ENCODE results near the gene PRKN.

PRKN gene

GRCh38 chr6:162379757-162380409, 347.7 kb downstream of the PRKN start:
- DNase-seq (ENCODE audit: low spot score): no peak

DNA sequence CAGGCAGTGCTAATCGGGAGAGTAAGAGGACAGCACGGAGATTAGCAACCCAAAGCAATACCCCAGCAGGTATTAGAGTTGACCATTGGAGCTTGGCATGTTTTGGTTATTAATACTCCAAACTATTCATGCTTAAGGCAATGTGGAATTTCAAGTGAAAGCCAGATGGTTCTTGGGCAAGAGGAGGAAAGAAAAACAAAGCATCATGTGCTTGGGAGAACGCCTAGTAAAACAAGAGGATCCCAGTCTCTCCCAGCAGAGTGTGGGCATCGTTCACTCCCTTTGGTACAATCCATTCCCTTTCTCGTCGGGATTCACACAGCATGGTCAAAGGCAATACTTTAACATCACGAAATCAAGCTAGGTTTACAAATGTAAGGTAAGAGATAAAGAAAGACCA, 349.8 kb downstream of the PRKN start:
- no peak for DNase-seq (ENCODE audit: low spot score)

DNA sequence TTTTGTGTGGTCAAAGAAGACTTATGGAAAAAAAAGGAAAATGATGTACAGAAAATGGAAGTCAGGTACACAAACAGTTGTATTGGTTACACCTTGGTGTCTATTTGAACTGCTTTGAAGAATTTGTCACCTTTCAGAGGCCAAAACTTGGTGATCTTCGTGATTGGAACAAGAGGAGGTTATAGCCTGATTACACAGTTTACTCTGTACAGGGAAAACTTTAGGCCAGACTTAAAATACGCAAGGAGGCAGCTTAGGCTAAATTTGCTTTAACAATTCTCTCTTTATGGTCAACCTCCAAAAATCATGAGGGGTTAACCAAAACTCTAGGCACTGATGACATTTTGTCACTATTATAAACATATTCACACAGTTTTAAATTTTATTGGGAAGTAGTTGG, 353.7 kb downstream of the PRKN start:
- no peak for DNase-seq (ENCODE audit: low spot score)

DNA sequence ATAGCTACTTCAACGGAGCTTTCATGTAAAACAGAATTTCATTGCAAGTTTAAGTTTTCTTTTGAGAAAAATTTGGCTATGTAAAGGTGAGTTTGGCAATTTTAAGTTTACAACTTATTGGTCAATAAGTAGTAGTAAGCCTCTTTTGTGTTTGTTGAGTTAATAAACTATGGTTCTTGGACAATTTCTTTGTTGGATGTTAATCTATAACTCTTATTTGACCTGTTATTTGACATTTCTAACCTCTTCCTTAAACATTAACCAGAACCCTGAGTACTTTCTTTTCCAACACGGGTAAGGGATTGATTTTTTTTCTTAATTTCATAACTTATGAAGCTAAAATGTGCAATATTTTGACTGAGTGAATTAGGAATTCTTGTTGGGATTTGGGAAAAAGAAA, 354.4 kb downstream of the PRKN start:
- DNase-seq (ENCODE audit: low spot score): no peak

GRCh38 chr6:162372106-162372505, 355.5 kb downstream of the PRKN start:
- no peak for DNase-seq (ENCODE audit: low spot score)

GRCh38 chr6:162371121-162371520, 356.4 kb downstream of the PRKN start:
- no peak for DNase-seq (ENCODE audit: low spot score)

DNA sequence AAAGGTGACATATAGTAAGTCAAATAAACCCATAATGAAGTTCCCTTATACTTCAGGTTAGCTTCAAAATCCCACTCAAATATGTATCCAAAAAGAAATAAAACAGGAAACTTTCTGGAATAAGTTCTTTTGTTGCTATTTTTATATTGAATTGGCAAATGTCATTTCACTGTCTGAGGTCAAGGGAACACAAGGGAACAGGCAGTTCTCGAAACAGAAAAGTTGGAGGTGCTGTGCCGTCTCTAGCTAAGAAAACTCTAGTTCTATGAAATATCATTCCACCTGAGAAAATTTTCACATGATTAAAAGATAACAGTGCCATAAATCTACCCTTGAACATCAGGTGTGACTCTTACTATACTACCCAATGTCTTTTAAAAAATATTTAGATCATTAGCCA, 358.5 kb downstream of the PRKN start:
- no peak for DNase-seq (ENCODE audit: low spot score)

- DNase-seq (ENCODE audit: low spot score): no peak
Observed at GRCh38 chr6:162364488-162364887, 363.1 kb downstream of the PRKN start.

GRCh38 chr6:162363757-162364156, 363.8 kb downstream of the PRKN start:
- DNase-seq (ENCODE audit: low spot score): no peak

DNA sequence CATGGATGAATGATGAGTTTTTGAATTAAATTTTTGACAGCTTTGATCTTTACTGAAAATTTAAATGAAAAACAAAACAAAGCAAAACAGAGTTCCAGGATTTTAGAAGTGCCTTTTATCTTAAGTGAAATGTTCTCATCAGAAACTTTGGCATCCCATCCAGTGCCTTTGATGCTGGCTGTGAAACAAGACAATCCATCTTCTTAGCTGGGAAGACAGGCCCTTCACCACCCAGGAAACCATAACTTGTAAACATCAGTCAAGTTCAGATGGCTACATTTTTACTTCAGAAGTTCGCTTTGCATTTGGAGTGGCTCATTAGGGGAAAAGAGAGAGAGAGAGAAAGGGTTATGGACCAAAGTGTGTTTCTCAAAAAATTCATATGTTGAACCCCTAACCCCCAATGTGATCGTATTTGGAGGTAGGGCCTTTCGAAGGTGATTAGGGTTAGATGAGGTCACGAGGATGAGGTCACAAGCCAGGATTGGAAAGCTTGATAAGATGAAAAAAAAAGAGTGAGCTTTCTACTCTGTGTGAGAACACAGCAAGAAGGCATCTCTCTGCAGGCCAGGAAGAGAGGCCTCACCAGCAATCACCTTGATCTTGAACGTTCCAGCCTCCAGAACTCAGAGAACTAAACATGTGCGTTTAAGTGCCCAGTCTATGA, 366.5 kb downstream of the PRKN start:
- DNase-seq (ENCODE audit: low spot score): no peak

GRCh38 chr6:162358625-162359024, 368.9 kb downstream of the PRKN start:
- DNase-seq (ENCODE audit: low spot score): no peak

DNA sequence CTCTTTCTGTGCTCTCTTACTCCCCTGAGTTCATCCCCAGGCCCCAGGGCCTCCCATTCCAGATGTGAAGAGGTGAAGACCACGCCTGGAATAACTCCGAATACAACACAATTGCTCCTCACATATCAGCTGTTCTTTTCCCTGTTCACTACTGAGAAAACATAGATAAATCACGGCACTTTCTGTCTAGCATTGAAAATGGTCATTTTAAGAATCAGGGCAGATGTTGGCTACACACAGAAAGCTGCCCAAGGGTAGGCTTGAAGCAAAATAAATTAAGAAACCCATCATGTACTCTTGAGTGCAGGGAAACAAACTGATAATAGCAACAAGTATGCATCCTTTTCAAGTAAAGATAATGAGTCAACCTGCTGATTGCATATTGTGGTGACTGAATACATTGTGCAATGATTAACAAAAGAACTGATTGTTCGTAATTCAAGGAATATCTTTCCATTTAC, 382.5 kb downstream of the PRKN start:
- DNase-seq (ENCODE audit: low spot score): no peak

DNA sequence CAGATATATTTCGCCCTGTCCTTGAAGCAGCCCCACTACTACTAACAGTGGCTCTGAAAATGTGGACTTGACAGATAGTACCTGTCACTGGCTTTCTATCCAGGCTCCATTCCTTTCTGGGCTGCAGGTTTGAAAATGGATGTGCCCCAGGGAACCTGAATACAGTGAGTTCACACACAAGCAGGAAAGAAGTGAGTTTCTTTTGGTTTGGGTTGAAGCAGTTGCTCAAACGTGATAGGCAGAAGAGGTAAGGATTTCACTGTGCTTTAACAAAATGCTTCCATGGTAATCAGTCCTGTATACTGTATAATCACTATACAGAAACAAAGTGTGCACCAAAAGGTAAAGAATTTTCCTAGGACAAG, 382.9 kb downstream of the PRKN start:
- DNase-seq (ENCODE audit: low spot score): no peak

DNA sequence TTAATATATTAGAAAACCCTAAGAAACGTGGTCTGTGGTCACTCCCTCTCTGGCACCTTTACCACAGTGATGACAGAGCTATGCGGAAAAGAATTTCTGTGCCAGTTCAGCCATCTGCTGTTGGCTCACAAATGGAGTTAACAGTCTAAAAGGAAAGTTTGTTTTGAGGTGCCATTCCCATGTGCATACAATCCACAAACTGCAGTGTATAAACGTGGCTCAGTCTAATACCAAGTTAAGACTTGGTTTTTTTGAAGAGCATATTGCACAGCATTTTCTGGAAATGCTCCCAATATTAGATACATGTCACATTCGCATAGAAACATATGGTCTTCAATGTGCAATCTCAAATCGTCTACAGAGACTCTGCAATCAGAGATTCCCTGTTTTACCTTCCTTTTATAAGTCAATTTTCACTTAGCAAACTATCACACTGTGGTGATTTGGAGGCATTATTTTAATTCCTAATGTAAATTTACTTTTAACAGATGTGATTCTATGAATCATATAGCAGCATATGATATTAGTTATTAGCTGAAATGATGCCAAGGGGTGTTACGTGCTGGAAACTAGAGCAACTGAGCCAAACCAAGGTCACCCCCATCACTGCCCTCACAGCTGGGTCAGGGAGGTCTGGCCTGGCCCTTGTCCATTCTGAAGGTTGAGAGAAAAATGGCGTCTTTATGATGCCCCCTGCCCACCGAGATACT, 383.5 kb downstream of the PRKN start:
- no peak for DNase-seq (ENCODE audit: low spot score)

DNA sequence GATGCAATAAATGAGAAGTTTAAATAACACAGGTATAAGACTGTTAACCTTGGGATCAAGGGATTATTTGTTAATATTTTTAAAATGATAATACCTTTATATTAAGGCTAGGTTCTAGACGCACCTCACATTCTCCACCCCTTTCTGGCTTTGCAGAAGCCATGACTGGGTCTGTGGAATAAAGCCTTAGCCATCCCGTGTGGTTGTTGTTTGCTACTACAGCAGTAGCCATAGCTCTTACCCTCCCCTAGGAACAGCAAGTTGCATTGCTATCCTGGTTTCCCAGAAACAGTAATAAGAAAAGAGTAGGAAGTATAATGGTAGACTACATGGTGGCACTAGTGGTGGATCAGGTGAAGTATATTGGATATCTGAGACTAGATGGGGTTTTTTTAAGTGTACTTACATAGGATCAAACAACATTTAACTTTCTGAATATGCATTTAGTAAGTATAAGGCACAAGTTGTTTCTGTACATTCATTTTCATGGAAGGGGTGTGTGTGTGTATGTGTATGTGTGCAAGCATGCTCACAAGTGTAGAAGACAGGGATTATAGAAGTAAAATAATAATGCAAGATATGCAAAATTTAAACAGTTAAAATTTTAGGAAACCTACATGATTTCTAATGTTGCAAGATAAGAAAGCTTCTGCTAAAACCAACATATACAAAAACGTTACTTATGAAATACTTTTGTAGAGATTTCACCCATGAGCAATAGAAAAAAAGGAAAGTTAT, 384.2 kb downstream of the PRKN start:
- DNase-seq (ENCODE audit: low spot score): no peak

DNA sequence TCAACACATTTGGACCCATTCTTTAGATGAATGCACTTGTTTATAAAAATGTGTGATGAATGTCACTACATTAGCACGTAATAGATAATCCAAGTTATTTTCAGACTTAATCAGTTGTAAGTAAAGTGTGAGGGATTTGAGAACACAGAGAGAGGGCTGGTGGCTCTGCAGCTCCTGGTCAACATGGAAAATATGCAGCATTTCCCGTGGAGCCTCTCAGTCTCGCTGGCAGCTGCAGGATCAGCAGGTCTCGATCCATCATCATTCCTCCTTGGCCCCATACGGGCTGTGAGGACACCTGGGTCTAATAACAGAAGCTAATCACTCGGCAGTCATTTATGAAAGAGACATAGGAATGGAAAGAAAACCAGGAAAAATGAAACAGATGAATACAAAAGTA, 390.2 kb downstream of the PRKN start:
- DNase-seq (ENCODE audit: low spot score): no peak

- no peak for DNase-seq (ENCODE audit: low spot score)
Observed at GRCh38 chr6:162336359-162336758, 391.2 kb downstream of the PRKN start.

- no peak for DNase-seq (ENCODE audit: low spot score)
Observed at GRCh38 chr6:162332365-162332764, 395.2 kb downstream of the PRKN start.

- no peak for DNase-seq (ENCODE audit: low spot score)
Observed at GRCh38 chr6:162331911-162332310, 395.7 kb downstream of the PRKN start.

- no peak for DNase-seq (ENCODE audit: low spot score)
Observed at GRCh38 chr6:162325826-162326225, 401.7 kb downstream of the PRKN start.

DNA sequence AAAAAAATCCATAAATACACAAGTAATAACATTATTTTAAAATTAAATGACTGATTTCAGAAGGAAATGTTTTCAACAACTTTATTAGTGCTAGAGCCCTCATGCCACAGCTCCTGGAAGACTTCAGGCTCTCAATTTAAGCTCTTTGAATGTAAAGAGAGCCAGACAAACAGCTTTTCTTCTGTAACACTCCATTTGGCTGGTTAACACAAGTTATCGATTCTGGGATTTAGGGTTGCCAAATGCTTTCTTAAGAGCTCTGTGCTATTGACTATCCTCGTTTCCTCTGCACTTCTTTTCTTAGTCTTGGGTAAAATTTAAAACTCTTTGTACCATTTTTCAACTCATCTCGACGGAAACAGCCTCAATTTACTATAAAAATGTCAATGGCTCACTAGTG, 402.5 kb downstream of the PRKN start:
- no peak for DNase-seq (ENCODE audit: low spot score)

- DNase-seq (ENCODE audit: low spot score): no peak
Observed at GRCh38 chr6:162315291-162315690, 412.3 kb downstream of the PRKN start.

Data from CD4-positive, alpha-beta T cell treated with Interleukin-6 at 100 ng/mL for 8 hours (primary cell).